HUES48 (cell line): ENCODE results near the gene B3GAT3.
"Not testable (repeated sequence)": the region's sequence is repeated elsewhere in the genome, so short reads cannot be mapped to it uniquely, and the experiment has no call there.

Experiments used
- H3K27ac ChIP-seq: one replicate; pipeline ENCODE4 v1.7.0; 2013; ENCODE audit warnings: low read depth, low read length, inconsistent platforms
- H3K27me3 ChIP-seq: 2 replicates; pipeline ENCODE4 v1.6.1; 2013; ENCODE audit warnings: mild to moderate bottlenecking, low read length; ENCODE audit not compliant: control insufficient read depth, insufficient read depth
- H3K36me3 ChIP-seq: 2 replicates; pipeline ENCODE4 v1.6.1; 2013; ENCODE audit warnings: low read length; ENCODE audit not compliant: control insufficient read depth, insufficient read depth
- H3K4me1 ChIP-seq: 2 replicates; pipeline ENCODE4 v1.6.1; 2013; ENCODE audit warnings: mild to moderate bottlenecking, low read length; ENCODE audit not compliant: control insufficient read depth, insufficient read depth
- H3K4me3 ChIP-seq: 2 replicates; pipeline ENCODE4 v1.5.1; 2013; ENCODE audit warnings: mild to moderate bottlenecking, low read depth, low read length
- H3K9ac ChIP-seq: 2 replicates; pipeline ENCODE4 v1.6.1; 2013; ENCODE audit warnings: mild to moderate bottlenecking, low read depth, low read length, moderate library complexity
- H3K9me3 ChIP-seq: 2 replicates; pipeline ENCODE4 v1.6.1; 2013; ENCODE audit warnings: low read length; ENCODE audit not compliant: control insufficient read depth, insufficient read depth

Gene B3GAT3

DNA sequence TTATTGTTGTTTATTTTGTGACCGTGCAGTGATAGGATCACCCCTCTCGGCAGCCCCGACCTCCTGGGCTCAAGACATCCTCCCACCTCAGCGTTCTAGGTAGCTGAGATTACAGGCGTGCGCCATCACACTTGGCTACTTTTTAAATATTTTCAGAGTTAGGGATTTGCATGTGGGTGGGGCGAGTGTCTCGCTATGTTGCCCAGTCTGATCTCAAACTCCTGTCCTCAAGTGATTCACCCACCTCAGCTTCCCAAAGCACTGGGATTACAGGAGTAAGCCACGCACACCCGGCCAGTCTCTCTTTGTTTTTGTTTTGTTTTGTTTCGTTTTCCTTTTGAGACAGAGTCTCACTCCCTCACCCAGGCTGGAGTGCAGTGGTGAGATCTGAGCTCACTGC lies 32.5 kb upstream of the B3GAT3 start:
- H3K4me1 ChIP-seq: 0 out of 2 replicates have a peak, but pooled peaks cover 4% of the 10 kb centered on the region
- H3K4me3 ChIP-seq: no peak overlapping the region
- H3K9ac ChIP-seq: no peak overlapping the region
- H3K27me3 ChIP-seq: no peaks in the 10 kb centered on the region
- H3K27ac ChIP-seq: no peak overlapping the region
- no peaks in the 10 kb centered on the region for H3K9me3 ChIP-seq
- peaks cover 6% of the 10 kb centered on the region for H3K36me3 ChIP-seq

DNA sequence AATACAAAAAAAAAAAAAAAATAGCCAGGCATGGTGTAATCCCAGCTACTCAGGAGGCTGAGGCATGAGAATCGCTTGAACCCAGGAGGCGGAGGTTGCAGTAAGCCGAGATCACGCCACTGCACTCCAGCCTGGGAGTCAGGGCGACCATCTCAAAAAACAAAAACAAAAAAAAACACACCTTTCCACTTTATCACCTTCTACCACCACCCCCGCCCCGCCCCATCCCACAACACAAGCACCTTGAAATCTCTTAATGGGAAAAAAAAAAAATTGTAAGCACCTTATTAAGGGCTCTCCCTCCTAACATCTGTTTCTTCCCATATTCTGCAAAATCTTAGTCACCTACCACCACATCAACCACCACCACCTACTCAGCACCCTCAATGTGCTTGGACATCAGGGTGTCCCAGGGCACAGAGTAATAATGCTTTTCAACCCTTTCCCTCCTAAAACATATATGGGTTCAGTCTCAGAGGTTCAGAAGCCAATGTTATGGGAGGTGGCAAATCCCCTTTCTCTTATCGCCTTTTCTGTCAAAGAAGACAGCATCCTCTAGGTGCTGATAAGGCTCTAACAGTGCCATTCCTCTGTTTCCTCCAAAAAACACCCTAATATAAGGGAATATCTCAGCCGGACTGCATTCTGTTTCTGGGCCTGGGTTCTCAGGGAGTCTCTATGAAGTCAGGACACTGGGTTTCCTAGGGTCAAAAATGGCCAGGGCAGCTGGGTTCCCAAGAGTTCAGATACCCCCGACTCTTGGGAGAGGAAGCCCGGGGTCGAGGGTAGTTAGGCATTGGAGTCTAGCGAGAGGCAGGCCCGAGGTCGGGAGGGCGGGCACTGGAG lies 30.6 kb upstream of the B3GAT3 start:
- Histone ChIP-seq H3K9me3 (no peaks in the 10 kb centered on the region), H3K4me3 (peak overlapping the region; percentile 84), H3K9ac (peak overlapping the region; percentile 70), H3K36me3 (peaks cover 23% of the 10 kb centered on the region), H3K27me3 (no peaks in the 10 kb centered on the region), H3K27ac (peak overlapping the region; percentile 89), H3K4me1 (0 out of 2 replicates have a peak, but pooled peaks cover 4% of the 10 kb centered on the region)

DNA sequence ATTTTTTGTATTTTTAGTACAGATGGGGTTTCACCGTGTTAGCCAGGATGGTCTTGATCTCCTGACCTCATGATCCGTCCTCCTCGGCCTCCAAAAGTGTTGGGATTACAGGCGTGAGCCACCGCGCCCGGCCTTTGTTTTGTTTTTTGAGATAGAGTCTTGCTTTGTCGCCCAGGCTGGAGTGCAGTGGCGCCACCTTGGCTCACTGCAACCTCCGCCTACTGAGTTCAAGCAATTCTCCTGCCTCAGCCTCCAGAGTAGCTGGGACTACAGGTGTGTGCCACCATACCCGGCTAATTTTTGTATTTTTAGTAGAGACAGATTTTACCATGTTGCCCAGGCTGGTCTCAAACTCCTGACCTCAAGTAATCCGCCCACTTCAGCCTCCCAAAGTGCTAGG lies 28.5 kb upstream of the B3GAT3 start:
- not testable (repeated sequence) for H3K9ac ChIP-seq

GRCh38 chr11:62649486-62649885 lies 27.7 kb upstream of the B3GAT3 start:
- H3K9ac ChIP-seq: no peak overlapping the region

More for the DNA sequence above, 28.5 kb upstream of the B3GAT3 start:
- H3K4me1 ChIP-seq, H3K27me3 ChIP-seq, H3K27ac ChIP-seq, H3K9me3 ChIP-seq, H3K4me3 ChIP-seq: not testable (repeated sequence)
- H3K36me3 ChIP-seq: peaks cover 23% of the 10 kb centered on the region

DNA sequence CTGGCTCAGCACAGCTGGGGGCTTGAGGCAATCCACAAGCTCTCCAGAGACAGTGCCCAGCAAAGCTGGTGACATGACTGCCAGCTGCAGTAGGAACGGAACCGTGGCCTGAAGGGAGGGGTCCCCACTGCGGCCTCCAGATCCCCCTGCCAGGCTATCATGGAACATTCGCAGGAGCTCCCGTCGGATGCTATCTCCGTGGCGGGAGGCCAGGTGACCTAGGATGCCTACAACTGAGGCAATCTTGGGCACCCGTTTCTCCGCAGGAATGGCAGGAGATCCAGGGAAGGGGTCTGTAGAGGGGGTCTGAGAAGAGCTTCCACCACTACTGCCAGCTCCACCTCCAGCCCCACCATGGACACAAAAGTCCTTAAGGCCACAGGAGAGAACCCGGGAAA lies 27.2 kb upstream of the B3GAT3 start:
- Histone ChIP-seq H3K36me3 (peaks cover 33% of the 10 kb centered on the region), H3K9ac (no peak overlapping the region), H3K9me3 (no peaks in the 10 kb centered on the region), H3K4me1 (0 out of 2 replicates have a peak, but pooled peaks cover 4% of the 10 kb centered on the region), H3K27me3 (no peaks in the 10 kb centered on the region), H3K4me3 (no peak overlapping the region), H3K27ac (no peak overlapping the region)

More at GRCh38 chr11:62649486-62649885, 27.7 kb upstream of the B3GAT3 start:
- Histone ChIP-seq H3K4me1 (0 out of 2 replicates have a peak, but pooled peaks cover 4% of the 10 kb centered on the region), H3K9me3 (no peaks in the 10 kb centered on the region), H3K4me3 (no peak overlapping the region), H3K27me3 (no peaks in the 10 kb centered on the region), H3K36me3 (peaks cover 28% of the 10 kb centered on the region), H3K27ac (no peak overlapping the region)

- 0 out of 2 replicates have a peak, but pooled peaks cover 4% of the 10 kb centered on the region for H3K4me1 ChIP-seq
- H3K9me3 ChIP-seq: no peaks in the 10 kb centered on the region
- no peaks in the 10 kb centered on the region for H3K27me3 ChIP-seq
- H3K27ac ChIP-seq: no peak overlapping the region
- H3K36me3 ChIP-seq: peaks cover 37% of the 10 kb centered on the region
- no peak overlapping the region for H3K4me3 ChIP-seq
- H3K9ac ChIP-seq: no peak overlapping the region
Observed at GRCh38 chr11:62648185-62648966, 26.6 kb upstream of the B3GAT3 start.

- no peaks in the 10 kb centered on the region for H3K27me3 ChIP-seq
- no peaks in the 10 kb centered on the region for H3K9me3 ChIP-seq
- H3K36me3 ChIP-seq: peaks cover 42% of the 10 kb centered on the region
- H3K27ac ChIP-seq: no peak overlapping the region
- H3K9ac ChIP-seq: no peak overlapping the region
- H3K4me3 ChIP-seq: no peak overlapping the region
- H3K4me1 ChIP-seq: 0 out of 2 replicates have a peak, but pooled peaks cover 4% of the 10 kb centered on the region
Observed at GRCh38 chr11:62647609-62648005, 25.8 kb upstream of the B3GAT3 start.

DNA sequence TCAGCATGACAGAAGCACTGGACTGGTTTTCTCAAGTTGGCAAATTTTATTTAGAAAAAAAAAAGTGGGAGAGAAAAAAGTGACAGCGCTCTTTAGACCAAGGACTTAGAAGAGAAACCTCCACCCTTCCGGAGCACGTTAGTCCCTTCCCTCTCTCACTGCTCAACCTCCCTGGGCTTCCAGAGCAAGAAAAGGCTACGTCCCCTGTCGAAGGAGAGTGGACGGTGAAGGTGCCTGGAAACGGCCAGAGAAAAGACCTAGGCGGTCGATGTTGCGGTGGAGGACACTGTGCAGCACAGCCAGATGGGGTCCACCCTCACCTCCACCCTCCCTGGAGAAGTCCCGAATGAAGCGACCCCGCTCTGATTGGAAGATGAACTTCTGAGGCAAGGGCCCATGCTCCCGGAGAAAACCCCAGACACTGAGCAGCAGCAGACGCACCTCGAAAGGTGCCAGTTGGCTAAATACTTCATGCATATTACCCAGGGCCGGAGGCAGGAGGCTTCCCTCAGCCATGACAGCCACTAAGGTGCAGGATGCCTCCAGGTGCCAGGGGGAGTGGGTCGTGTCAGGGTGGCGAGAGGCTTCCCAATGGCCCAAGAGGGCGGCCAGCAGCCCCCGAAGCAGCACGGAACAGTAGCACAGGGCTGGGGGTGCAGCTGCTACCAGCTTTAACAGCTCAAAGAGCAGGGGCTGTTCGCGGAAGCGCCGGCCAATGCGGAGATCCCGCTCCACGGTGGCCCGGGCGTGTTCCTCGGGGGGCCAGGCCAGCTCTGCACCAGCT lies 25.2 kb upstream of the B3GAT3 start:
- no peaks in the 10 kb centered on the region for H3K4me1 ChIP-seq
- H3K27ac ChIP-seq: peak overlapping the region; percentile 52
- H3K36me3 ChIP-seq: peaks cover 44% of the 10 kb centered on the region
- peak overlapping the region; percentile 1; the same call in 1 of the 2 replicates for H3K4me3 ChIP-seq
- H3K9me3 ChIP-seq: no peaks in the 10 kb centered on the region
- H3K9ac ChIP-seq: no peak overlapping the region
- no peaks in the 10 kb centered on the region for H3K27me3 ChIP-seq

DNA sequence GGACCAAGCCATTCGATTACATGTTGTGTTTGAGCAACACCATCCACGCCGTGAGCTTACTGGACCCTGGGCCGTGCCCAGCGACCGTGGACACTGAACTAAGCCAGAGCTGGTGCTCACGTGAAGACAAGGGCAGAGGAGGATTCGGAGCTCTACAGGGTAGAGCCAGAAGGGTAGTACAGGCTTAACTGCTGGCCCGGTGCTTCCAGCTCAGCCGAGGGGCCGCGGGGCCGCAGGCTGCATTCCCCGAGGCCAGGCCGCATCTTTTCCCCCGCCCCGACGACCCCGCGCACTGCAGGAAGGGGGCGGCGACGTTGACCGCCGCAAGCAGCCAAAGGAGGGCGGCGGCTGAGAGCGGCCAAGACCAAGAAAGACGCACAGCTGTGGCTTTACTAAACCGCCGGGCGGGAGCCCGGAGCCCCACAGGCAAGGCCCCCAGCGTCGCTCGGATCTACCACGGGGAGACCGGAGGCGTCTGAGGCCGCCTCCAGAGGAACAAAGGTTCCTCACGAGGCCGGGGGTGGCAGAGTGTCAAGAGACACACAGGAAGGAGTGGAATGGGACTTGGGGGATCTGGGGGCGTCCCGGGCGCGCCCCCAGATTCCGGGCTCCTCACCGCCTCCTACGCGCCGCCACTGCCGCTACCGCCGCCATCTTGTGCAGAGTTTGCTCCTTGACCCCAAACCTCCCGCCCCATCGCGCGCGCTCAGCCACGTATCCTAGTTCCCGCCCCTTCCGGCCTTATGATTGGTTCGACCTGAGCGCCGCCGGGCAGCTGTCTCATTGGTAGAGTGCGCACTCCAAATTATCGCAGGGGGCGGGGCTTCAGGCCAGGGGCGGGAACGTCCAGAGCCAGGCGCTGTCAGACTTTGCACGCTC lies 24.4 kb upstream of the B3GAT3 start, which contains the start of gene GANAB:
Gene GANAB, minus strand, starts transcription at position 668 of the 879 bp plus-strand sequence. Its CDS starts 14 bp downstream, at position 654.
- H3K4me3 ChIP-seq: peak within 1 kb of the TSS; percentile 95
- no peaks in the 10 kb centered on the region for H3K27me3 ChIP-seq
- no peaks in the 10 kb centered on the region for H3K9me3 ChIP-seq
- peak within 1 kb of the TSS; percentile 98 for H3K27ac ChIP-seq
- no peaks in the 10 kb centered on the region for H3K4me1 ChIP-seq
- peaks cover 44% of the 10 kb centered on the region for H3K36me3 ChIP-seq
- peak within 1 kb of the TSS; percentile 97 for H3K9ac ChIP-seq

DNA sequence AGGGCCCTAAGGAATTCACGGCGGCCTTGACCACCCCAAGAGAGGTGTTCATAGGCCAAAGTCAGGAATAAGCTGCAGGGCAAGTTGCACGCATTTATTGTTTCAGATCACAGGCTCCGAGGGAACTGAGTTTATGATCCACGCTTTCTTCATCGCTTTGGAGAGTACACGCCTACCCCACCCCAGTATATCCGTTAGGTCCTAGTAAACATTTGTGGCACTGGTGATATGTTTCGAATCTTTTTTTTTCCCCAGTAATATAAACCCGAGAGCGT lies 23.8 kb upstream of the B3GAT3 start:
- H3K36me3 ChIP-seq: peaks cover 44% of the 10 kb centered on the region
- peak overlapping the region; percentile 97 for H3K9ac ChIP-seq
- no peaks in the 10 kb centered on the region for H3K4me1 ChIP-seq
- no peaks in the 10 kb centered on the region for H3K9me3 ChIP-seq
- no peaks in the 10 kb centered on the region for H3K27me3 ChIP-seq
- H3K4me3 ChIP-seq: peak overlapping the region; percentile 95
- H3K27ac ChIP-seq: peak overlapping the region; percentile 98
